D341Med (cell line): ENCODE measurements around the gene PRKRIP1.
"Not testable (repeated sequence)": the region's sequence is repeated elsewhere in the genome, so short reads cannot be mapped to it uniquely, and the experiment has no call there.

Source experiments
- DNase-seq: peaks from one replicate; pipeline ENCODE4 v3.0.0; 2012; ENCODE audit warnings: low spot score

Gene PRKRIP1

DNA sequence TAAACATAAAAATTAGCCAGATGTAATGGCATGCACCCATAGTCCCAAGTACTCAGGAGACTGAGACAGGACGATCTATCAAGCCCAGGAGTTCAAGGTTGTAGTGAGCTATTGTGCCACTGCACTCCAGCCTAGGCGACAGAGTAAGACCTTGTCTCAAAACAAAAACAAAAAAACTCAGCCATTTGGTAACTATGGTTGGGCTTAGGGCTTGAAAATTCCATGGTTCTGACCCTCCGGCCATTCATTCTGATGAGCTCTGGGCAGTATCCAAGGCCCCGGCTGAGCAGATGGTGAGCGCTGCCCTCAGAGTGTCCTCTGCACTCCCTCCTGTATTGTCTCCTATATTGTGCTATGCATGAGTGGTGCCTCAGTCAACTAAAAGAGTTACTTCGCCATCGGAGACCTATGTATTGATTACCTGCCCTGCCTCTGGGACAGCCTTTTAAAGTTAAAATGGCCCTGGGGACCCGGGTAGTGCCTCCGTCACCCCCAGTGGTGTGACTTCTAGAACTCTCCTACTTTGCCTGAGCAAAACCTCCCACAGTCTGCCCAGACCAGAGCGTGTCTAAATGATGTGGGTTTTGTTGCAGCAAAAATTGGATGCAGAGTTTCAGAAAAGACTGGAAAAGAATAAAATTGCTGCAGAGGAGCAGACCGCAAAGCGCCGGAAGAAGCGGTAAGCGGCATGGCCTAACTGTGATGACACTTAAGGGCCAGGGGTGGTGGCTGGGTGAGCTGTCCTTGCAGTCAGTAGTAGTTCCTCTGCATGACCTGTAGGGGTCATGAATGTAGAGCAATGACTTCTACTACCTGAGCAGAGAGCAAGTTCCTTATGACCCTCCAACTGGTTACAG lies 8.1 kb downstream of the PRKRIP1 start:
- DNase-seq: peak; percentile 81

DNA sequence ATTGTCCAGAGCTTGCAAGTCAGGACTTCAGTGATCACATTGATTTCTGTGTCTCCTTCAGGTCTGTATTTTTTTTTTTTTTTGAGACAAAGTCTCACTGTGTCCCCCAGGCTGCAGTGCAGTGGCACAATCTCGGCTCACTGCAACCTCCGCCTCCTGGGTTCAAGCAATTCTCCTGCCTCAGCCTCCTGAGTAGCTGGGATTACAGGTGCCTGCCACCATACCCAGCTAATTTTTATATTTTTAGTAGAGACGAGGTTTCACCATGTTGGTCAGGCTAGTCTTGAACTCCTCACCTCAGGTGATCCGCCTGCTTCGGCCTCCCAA lies 8.7 kb downstream of the PRKRIP1 start:
- not testable (repeated sequence) for DNase-seq

GRCh38 chr7:102407910-102408309 lies 11.7 kb downstream of the PRKRIP1 start:
- no peak for DNase-seq

GRCh38 chr7:102408530-102408929 lies 12.4 kb downstream of the PRKRIP1 start:
- DNase-seq: not testable (repeated sequence)

DNA sequence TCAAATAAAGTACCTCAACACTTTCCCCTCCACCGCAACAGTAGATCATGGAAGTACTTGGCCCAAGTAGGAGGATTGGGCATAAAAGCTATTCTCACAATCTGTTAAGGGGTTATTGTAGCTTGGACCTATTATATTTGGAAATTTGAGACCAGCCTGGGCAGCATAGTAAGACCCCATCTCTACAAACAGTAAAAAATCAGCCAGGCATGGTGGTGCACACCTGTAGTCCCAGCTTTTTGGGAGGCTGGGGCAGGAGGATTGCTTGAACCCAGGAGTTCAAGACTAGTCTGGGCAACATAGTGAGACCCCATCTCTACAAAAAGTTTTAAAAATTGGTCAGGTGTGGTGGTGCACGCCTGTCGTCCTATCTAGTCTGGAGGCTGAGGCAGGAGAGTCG lies 13.2 kb downstream of the PRKRIP1 start:
- DNase-seq: no peak

DNA sequence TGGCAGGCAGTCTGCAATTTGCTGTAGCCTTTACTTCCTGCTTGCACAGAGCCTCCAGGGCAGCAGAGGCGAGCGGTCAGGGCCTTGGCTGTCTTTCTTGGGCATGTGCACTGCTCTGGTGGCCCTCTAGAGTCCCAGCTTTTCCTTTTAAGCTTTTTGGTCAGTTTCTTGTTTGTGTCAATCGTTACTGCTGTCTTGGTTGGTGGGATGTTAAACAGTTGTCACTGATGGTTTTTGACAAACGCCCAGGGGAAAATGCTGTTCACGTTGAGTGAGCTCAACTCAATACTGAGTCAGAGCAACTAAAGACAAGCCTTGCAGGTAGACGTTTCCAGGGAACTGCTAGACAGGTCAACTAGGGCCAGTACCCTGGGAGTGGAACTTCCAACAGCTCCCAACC lies 14.0 kb downstream of the PRKRIP1 start:
- no peak for DNase-seq

DNA sequence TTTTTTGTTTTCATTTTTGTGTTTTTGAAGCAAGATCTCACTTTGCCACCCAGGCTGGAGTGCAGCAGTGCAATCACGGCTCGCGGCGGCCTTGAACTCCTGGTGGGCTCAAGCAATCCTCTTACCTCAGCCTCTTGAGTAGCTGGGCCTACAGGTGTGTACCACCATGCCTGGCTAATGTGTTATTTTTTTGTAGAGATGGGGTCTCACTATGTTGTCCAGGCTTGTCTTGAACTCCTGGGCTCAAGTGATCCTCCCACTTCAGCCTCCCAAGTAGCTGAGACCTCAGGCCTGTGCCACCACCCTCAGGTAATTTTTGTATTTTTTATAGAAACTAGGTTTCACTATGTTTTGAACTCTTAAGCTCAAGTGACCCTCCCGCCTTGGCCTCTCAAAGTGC lies 14.8 kb downstream of the PRKRIP1 start:
- DNase-seq: no peak

- DNase-seq: peak; percentile 83
Observed at GRCh38 chr7:102412548-102412947, 16.4 kb downstream of the PRKRIP1 start.

- DNase-seq: no peak
Observed at GRCh38 chr7:102413091-102413490, 16.9 kb downstream of the PRKRIP1 start.

- DNase-seq: no peak
Observed at GRCh38 chr7:102413611-102414010, 17.4 kb downstream of the PRKRIP1 start.

DNA sequence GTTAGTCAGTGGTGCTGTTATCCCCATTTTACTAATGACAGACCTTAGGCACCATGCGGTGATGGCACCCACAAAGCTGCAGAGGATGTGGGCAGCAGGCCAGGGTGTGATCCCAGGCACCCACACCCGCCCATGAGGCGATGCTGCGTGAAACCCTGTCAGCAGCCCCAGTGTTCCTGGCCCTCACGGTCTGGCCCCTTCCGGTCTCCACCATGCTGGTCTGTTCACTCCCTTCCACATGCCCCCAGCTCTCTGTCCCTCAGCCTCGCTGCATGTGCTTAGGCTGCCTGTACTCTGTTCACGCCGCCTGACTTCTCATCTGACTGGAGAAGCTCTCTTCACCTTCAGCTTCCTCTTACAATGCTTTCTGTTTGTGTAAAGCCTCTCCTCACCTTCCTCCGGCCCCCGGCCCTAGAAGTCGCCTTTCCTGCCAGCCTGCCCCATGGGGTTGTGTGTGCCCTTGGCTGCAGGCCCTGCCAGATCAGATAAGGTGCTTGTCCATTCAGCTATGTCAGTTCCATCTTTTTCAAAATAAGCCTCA lies 19.6 kb downstream of the PRKRIP1 start:
- no peak for DNase-seq

GRCh38 chr7:102416406-102416805 lies 20.2 kb downstream of the PRKRIP1 start:
- DNase-seq: no peak

GRCh38 chr7:102417105-102417504 lies 20.9 kb downstream of the PRKRIP1 start:
- DNase-seq: no peak

GRCh38 chr7:102418592-102418991 lies 22.4 kb downstream of the PRKRIP1 start:
- no peak for DNase-seq

DNA sequence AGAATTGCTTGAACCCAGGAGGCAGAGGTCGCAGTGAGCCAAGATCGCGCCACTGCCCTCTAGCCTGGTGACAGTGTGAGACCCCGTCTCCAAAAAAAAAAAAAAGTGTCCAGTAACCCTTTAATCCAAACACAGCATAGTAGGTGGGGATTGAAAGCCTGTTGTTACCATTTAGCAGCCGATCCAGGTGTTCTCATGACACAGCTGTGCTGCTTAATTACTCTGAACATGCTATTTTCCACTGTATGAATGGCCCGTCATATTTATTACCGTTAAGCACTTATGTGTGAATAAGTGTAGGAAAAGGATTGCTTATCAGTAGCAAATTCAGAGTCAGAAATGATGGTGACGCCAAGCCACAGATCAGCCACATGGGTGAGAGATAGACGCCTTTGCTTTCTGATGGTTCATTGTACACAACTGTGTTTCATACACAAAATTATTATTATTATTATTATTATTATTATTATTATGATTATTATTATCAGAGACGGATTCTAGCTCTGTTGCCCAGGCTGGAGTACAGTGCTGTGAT lies 25.6 kb downstream of the PRKRIP1 start:
- no peak for DNase-seq

DNA sequence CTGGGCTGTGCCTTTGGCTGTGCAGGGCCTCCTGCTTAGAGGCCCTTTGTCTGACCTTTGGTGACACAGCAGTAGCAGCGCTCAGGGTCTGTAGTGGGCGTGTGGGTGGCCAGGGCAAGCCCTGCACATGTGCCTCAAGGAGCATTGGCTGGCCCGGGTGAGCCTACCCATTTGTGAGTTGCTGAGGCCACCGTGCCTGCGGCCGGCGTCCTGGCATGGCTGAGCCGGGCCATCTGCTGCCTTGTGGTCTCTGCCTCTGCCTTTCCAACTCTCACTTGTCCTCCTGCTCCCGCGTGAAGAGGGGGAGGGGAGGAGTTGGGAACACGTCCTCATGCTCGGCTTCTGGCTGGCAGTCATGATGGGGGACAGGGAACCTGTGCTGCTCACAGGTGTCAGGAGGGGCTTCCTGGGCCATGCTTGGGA lies 28.0 kb downstream of the PRKRIP1 start:
- no peak for DNase-seq

DNA sequence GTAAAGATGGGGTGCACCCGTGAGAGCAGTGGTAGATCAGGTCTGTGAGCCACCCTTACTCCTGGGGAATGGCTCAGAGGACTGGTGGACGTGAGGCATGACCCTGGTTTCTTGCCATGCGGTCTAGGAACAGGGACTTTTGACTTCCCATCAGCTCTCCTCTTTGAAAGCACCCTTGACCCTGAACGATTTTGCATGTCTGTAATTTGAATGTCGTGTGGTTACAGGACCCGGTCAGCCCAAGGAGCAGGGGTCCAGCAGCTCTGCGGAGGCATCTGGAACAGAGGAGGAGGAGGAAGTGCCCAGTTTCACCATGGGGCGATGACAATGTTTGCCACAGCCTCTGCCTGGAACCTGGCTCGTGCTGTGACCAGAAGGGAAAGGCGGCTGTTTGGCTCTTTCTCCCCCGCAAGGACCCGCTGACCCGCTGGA lies 28.6 kb downstream of the PRKRIP1 start:
- DNase-seq: no peak

- DNase-seq: no peak
Observed at GRCh38 chr7:102425639-102426267, 29.6 kb downstream of the PRKRIP1 start.

- DNase-seq: no peak
Observed at GRCh38 chr7:102426268-102427018, 30.3 kb downstream of the PRKRIP1 start.

DNA sequence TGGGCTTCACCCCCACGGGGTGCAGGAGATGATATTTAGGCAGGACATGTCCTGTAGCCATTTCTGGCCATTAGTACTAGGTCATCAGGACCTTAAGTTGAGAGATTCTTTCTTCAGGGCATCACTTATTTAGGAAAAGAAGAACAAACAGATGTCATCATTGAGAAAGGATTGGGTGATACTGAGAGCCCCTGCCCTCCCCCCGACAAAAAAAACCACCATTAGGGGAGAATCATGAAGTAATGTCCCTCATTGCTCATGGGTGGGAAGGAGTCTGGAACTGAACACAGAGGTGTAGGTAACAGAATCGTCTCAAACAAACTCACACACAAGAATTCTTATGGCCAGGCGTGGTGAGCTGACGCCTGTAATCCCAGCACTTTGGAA lies 30.8 kb downstream of the PRKRIP1 start:
- no peak for DNase-seq

DNA sequence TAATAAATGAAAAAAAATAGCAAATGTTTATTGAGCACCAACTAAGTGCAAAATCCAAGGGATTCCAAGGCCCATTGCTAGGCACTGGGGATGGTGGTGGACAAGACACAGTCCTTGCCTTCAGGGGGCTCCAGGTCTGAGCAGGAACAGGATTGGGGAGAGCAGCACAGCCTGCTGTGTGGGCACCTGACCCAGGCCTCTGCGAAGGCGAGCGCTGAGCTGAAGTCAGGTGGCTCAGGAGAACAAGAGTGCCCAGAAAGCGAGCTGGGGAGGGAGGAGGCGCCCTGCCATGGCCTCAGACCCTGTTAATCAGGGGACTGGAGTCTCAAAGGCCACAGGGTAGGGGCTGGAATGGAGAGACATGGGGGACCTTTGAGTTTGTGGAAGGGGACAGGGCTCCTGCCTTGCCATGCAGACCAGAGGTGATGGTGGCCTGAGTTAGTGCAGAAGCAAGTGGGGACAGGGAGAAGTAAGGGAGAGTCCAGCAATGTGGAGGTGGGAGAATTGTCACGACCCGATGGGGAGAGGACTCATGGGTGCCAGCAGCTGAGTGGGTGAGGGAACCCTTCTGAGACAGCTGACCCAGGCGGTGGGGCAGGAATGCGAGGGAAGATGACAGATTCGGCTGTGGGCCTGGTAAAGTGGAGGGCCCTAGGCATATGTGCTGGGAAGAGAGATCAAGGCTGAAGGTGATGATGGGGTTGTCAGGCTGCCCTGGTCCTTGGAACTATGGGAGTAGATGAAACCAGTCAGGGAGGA lies 33.2 kb downstream of the PRKRIP1 start:
- DNase-seq: no peak
